GM23338 (cell line): ENCODE results near the gene WDR75.

Experiments
- CREB1 ChIP-seq: fragments of 250-450 bp; sonication (Bioruptor Pico); IDR thresholded peaks from 2 replicates; pipeline ENCODE4 v1.5.0; 2020; ENCODE audit warnings: low read depth, mild to moderate bottlenecking, moderate library complexity
- CTCF ChIP-seq, 2 experiments: fragments of 200-600 bp in 1 of 2; sonication (generic) in 1 of 2; conservative IDR thresholded peaks; 2 replicates each; pipeline versions ENCODE4 v1.5.1 to v1.6.1; 2016 to 2017; ENCODE audit warnings: antibody characterized with exemption in 2 of 2, low read depth in 2 of 2, mild to moderate bottlenecking in 2 of 2, moderate library complexity in 1 of 2
- ETS1 ChIP-seq: IDR thresholded peaks from 2 replicates; pipeline ENCODE4 v1.6.1; 2016; ENCODE audit warnings: antibody characterized with exemption
- EZH2 ChIP-seq: fragments of 200-600 bp; sonication (generic); IDR thresholded peaks from one replicate; pipeline ENCODE4 v1.8.0; 2017; ENCODE audit warnings: antibody characterized with exemption, mild to moderate bottlenecking, low read depth; ENCODE audit not compliant: unreplicated experiment
- EZH2phosphoT487 ChIP-seq: fragments of 200-600 bp; sonication (generic); IDR thresholded peaks from one replicate; pipeline ENCODE4 v1.8.1; 2018; ENCODE audit warnings: antibody characterized with exemption; ENCODE audit not compliant: unreplicated experiment
- NANOG ChIP-seq: IDR thresholded peaks from 2 replicates; pipeline ENCODE4 v1.6.1; 2016; ENCODE audit warnings: antibody characterized with exemption, borderline replicate concordance
- POLR2AphosphoS5 ChIP-seq: IDR thresholded peaks from 2 replicates; pipeline ENCODE4 v1.6.1; 2016; ENCODE audit warnings: antibody characterized with exemption, low read depth
- REST ChIP-seq: IDR thresholded peaks from one replicate; pipeline ENCODE4 v1.6.1; 2018; ENCODE audit warnings: antibody characterized with exemption; ENCODE audit not compliant: unreplicated experiment
- STAT1 ChIP-seq: IDR thresholded peaks from one replicate; pipeline ENCODE4 v1.6.1; 2016; ENCODE audit warnings: antibody characterized with exemption; ENCODE audit not compliant: unreplicated experiment

- TF ChIP-seq CTCF (conservative IDR thresholded peaks at IDR 0.05; ENCODE audit: low read depth in 2 of 2): no peak
- TF ChIP-seq CREB1 (CRISPR knock-in tag): no peak
- no peak for TF ChIP-seq POLR2AphosphoS5
- TF ChIP-seq NANOG: no peak
- TF ChIP-seq REST: no peak
- TF ChIP-seq EZH2: no peak
- no peak for TF ChIP-seq EZH2phosphoT487
- TF ChIP-seq STAT1: no peak
- TF ChIP-seq ETS1: no peak
These were observed 46.7 kb downstream of the WDR75 start for GRCh38 chr2:189488008-189488310.
